Activated CD4-positive, CD25-positive, alpha-beta regulatory T cell treated with anti-CD3 and anti-CD28 coated beads, Interleukin-2, amount 50 U/mL, for 24 hours (primary cell): ENCODE measurements around the gene HOXA3.

Experiments
- ATAC-seq, 2 donors: fragments of 150-1000 bp; cut with Tn5 transposase; one replicate each; pipeline ENCODE4 v1.10.0; 2021; ENCODE audit warnings: mild to moderate bottlenecking in 1 of 2, moderate library complexity in 1 of 2

The HOXA3 gene

GRCh38 chr7:27112955-27113949 lies 39.1 kb downstream of the HOXA3 start:
- ATAC-seq = no peak

- no peak for ATAC-seq
Measured at GRCh38 chr7:27112361-27112760, 40.0 kb downstream of the HOXA3 start.

- no peak for ATAC-seq
Measured at GRCh38 chr7:27111751-27112277, 40.6 kb downstream of the HOXA3 start.

GRCh38 chr7:27111042-27111750 lies 41.2 kb downstream of the HOXA3 start:
- ATAC-seq = no peak

- no peak for ATAC-seq
Measured at GRCh38 chr7:27110186-27111031, 42.0 kb downstream of the HOXA3 start.

GRCh38 chr7:27109466-27110185 lies 42.8 kb downstream of the HOXA3 start:
- ATAC-seq = no peak

GRCh38 chr7:27108390-27109127 lies 43.8 kb downstream of the HOXA3 start:
- no peak for ATAC-seq

GRCh38 chr7:27107391-27108381 lies 44.7 kb downstream of the HOXA3 start:
- no peak for ATAC-seq

GRCh38 chr7:27106901-27107240 lies 45.5 kb downstream of the HOXA3 start:
- no peak for ATAC-seq

- ATAC-seq = no peak
Measured at GRCh38 chr7:27106181-27106900, 46.0 kb downstream of the HOXA3 start.

- ATAC-seq = no peak
Measured at GRCh38 chr7:27105301-27106031, 46.9 kb downstream of the HOXA3 start.

- ATAC-seq = no peak
Measured at GRCh38 chr7:27104341-27105058, 47.9 kb downstream of the HOXA3 start.

- no peak for ATAC-seq
Measured at GRCh38 chr7:27103489-27104226, 48.7 kb downstream of the HOXA3 start.

GRCh38 chr7:27102581-27103442 lies 49.6 kb downstream of the HOXA3 start, which contains the start of gene HOXA2:
Gene HOXA2, minus strand, starts transcription at chr7:27102683. Its CDS starts 183 bp downstream, at chr7:27102500.
- no peak for ATAC-seq

GRCh38 chr7:27101957-27102580 lies 50.3 kb downstream of the HOXA3 start:
- ATAC-seq = no peak
